ENCODE results near the gene TPD52L1. TPM values are rescaled to one million over a fixed set of nuclear protein-coding genes. Genes with fewer than 3 reads are reported as not detected.

The TPD52L1 gene
- total and polyA plus RNA-seq, 2 donors from 2014 or later = 69.1 to 91.1 TPM

GRCh38 chr6:125213939-125214338, 60.4 kb downstream of the TPD52L1 start:
- FAIRE-seq (no peak), DNase-seq (no peak)
- Histone ChIP-seq H3K4me1 (ENCODE audit: control insufficient read depth in 2 of 3, insufficient read depth in 2 of 3, low read depth in 1 of 3, low read length in 3 of 3) (no peaks in the 10 kb centered on the region), H3K9ac (ENCODE audit: low read length in 3 of 3) (no peak overlapping the region), H3K36me3 (ENCODE audit: control insufficient read depth in 2 of 3, insufficient read depth in 3 of 3, low read length in 3 of 3) (no peaks in the 10 kb centered on the region), H3K9me3 (ENCODE audit: control insufficient read depth in 2 of 3, insufficient read depth in 1 of 3, low read length in 3 of 3) (no peaks in the 10 kb centered on the region), H3K27me3 (ENCODE audit: control insufficient read depth, insufficient read depth, low read length) (no peaks in the 10 kb centered on the region), H3K4me3 (ENCODE audit: low read length in 3 of 3) (no peak overlapping the region), H3K27ac (ENCODE audit: low read depth in 2 of 2, low read length in 2 of 2) (no peak overlapping the region)
- TF ChIP-seq, protein P1, sequence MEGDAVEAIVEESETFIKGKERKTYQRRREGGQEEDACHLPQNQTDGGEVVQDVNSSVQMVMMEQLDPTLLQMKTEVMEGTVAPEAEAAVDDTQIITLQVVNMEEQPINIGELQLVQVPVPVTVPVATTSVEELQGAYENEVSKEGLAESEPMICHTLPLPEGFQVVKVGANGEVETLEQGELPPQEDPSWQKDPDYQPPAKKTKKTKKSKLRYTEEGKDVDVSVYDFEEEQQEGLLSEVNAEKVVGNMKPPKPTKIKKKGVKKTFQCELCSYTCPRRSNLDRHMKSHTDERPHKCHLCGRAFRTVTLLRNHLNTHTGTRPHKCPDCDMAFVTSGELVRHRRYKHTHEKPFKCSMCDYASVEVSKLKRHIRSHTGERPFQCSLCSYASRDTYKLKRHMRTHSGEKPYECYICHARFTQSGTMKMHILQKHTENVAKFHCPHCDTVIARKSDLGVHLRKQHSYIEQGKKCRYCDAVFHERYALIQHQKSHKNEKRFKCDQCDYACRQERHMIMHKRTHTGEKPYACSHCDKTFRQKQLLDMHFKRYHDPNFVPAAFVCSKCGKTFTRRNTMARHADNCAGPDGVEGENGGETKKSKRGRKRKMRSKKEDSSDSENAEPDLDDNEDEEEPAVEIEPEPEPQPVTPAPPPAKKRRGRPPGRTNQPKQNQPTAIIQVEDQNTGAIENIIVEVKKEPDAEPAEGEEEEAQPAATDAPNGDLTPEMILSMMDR (IDR thresholded peaks at IDR 0.05; ENCODE audit: borderline replicate concordance, extremely low read depth, insufficient read depth) = no peak
- intact Hi-C loops (cut with DNase I) = no loop called here

GRCh38 chr6:125215252-125215819, 61.8 kb downstream of the TPD52L1 start:
- FAIRE-seq (no peak), DNase-seq (no peak)
- Histone ChIP-seq H3K4me3 (ENCODE audit: low read length in 3 of 3) (no peak overlapping the region), H3K9ac (ENCODE audit: low read length in 3 of 3) (no peak overlapping the region), H3K9me3 (ENCODE audit: control insufficient read depth in 2 of 3, insufficient read depth in 1 of 3, low read length in 3 of 3) (no peaks in the 10 kb centered on the region), H3K27ac (ENCODE audit: low read depth in 2 of 2, low read length in 2 of 2) (no peak overlapping the region), H3K27me3 (ENCODE audit: control insufficient read depth, insufficient read depth, low read length) (no peaks in the 10 kb centered on the region), H3K4me1 (ENCODE audit: control insufficient read depth in 2 of 3, insufficient read depth in 2 of 3, low read depth in 1 of 3, low read length in 3 of 3) (peaks cover 0 to under 1% (median 0%) of the 10 kb centered on the region in 3 donors), H3K36me3 (ENCODE audit: control insufficient read depth in 2 of 3, insufficient read depth in 3 of 3, low read length in 3 of 3) (no peaks in the 10 kb centered on the region)
- intact Hi-C loops (cut with DNase I) = no loop called here
- TF ChIP-seq, protein P1 (IDR thresholded peaks at IDR 0.05; ENCODE audit: borderline replicate concordance, extremely low read depth, insufficient read depth) = no peak

DNA sequence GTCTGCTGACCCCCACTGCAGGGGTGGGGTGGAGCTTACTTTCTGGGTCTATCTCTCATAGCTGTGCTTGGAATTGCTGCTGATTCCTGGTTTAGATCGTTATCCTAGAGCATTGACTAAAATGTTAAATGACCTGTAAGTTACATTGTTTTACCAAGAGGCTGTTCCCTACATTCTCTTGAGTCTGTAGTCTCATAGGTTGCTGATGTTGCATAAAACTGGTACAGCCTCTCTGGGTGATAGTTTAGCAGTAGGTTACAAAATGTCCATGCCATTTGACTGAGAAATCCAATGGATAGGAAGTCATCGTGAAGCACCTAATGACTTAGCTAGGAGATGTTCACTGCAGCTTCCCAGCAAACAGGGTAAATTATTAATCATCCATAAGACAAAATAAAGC, 62.4 kb downstream of the TPD52L1 start:
- FAIRE-seq (no peak), DNase-seq (no peak)
- Histone ChIP-seq H3K9ac (ENCODE audit: low read length in 3 of 3) (no peak overlapping the region), H3K27me3 (ENCODE audit: control insufficient read depth, insufficient read depth, low read length) (no peaks in the 10 kb centered on the region), H3K4me1 (ENCODE audit: control insufficient read depth in 2 of 3, insufficient read depth in 2 of 3, low read depth in 1 of 3, low read length in 3 of 3) (peaks cover 0 to 7% (median 0%) of the 10 kb centered on the region in 3 donors), H3K4me3 (ENCODE audit: low read length in 3 of 3) (no peak overlapping the region), H3K27ac (ENCODE audit: low read depth in 2 of 2, low read length in 2 of 2) (no peak overlapping the region), H3K9me3 (ENCODE audit: control insufficient read depth in 2 of 3, insufficient read depth in 1 of 3, low read length in 3 of 3) (no peaks in the 10 kb centered on the region), H3K36me3 (ENCODE audit: control insufficient read depth in 2 of 3, insufficient read depth in 3 of 3, low read length in 3 of 3) (no peaks in the 10 kb centered on the region)
- TF ChIP-seq, protein P1 (IDR thresholded peaks at IDR 0.05; ENCODE audit: borderline replicate concordance, extremely low read depth, insufficient read depth) = no peak
- intact Hi-C loops (cut with DNase I) = no loop called here

DNA sequence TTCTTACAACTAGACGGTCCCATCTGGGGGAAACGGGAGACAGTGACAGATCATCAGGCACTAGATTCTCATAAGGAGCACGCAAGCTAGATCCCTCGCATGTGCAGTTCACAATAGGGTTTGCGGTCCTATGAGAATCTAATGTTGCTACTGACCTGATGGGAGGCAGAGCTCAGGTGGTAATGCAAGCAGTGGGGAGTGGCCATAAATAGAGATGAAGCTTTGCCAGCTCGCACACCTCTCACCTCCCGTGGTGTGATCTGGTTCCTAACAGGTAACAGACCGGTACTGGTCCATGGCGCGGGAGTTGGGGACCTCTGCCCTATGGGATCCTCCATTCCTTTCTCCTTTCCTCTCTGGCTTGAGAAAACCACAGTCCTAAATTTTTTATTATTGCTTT, 63.8 kb downstream of the TPD52L1 start:
- TF ChIP-seq, protein P1 (IDR thresholded peaks at IDR 0.05; ENCODE audit: borderline replicate concordance, extremely low read depth, insufficient read depth) = no peak
- intact Hi-C loops (cut with DNase I) = no loop called here
- no peak for FAIRE-seq
- Histone ChIP-seq H3K9me3 (ENCODE audit: control insufficient read depth in 2 of 3, insufficient read depth in 1 of 3, low read length in 3 of 3) (no peaks in the 10 kb centered on the region), H3K27ac (ENCODE audit: low read depth in 2 of 2, low read length in 2 of 2) (no peak overlapping the region), H3K27me3 (ENCODE audit: control insufficient read depth, insufficient read depth, low read length) (no peaks in the 10 kb centered on the region), H3K4me1 (ENCODE audit: control insufficient read depth in 2 of 3, insufficient read depth in 2 of 3, low read depth in 1 of 3, low read length in 3 of 3) (peaks cover 0 to 13% (median 2%) of the 10 kb centered on the region in 3 donors), H3K4me3 (ENCODE audit: low read length in 3 of 3) (no peak overlapping the region), H3K9ac (ENCODE audit: low read length in 3 of 3) (no peak overlapping the region), H3K36me3 (ENCODE audit: control insufficient read depth in 2 of 3, insufficient read depth in 3 of 3, low read length in 3 of 3) (no peaks in the 10 kb centered on the region)
- DNase-seq = no peak
